SU-DHL-6 (cell line): ENCODE results near the gene SLC30A3.

Experiments
- H2AFZ ChIP-seq: fragments of 200-600 bp; sonication (generic); 2 replicates; pipeline ENCODE4 v1.6.1; 2014; ENCODE audit warnings: low read depth, mild to moderate bottlenecking, moderate library complexity, mixed read lengths, antibody characterized with exemption, low read length; ENCODE audit not compliant: severe bottlenecking
- H3F3A ChIP-seq: fragments of 200-600 bp; shearing (Covaris generic); 2 replicates; pipeline ENCODE4 v1.6.0; 2016; ENCODE audit warnings: antibody characterized with exemption, mild to moderate bottlenecking; ENCODE audit not compliant: insufficient read depth
- H3K27ac ChIP-seq: fragments of 200-600 bp; sonication (generic); 2 replicates; pipeline ENCODE4 v1.5.1; 2016; ENCODE audit warnings: low read depth, mild to moderate bottlenecking, low read length, moderate library complexity, mixed read lengths
- H3K27me3 ChIP-seq: fragments of 200-600 bp; sonication (generic), shearing (Covaris generic); 2 replicates; pipeline ENCODE4 v1.6.0; 2014; ENCODE audit warnings: mild to moderate bottlenecking, low read length
- H3K36me3 ChIP-seq: fragments of 200-600 bp; sonication (generic); 2 replicates; pipeline ENCODE4 v1.6.1; 2014; ENCODE audit warnings: mild to moderate bottlenecking, low read length, mixed read lengths
- H3K4me2 ChIP-seq: fragments of 300-600, 200-600 bp; shearing (Covaris generic), sonication (generic); 2 replicates; pipeline ENCODE4 v1.6.0; 2014; ENCODE audit warnings: low read length, low read depth, mild to moderate bottlenecking; ENCODE audit not compliant: poor library complexity, severe bottlenecking
- H3K4me3 ChIP-seq: fragments of 200-600 bp; sonication (generic); 2 replicates; pipeline ENCODE4 v1.5.1; 2014; ENCODE audit warnings: antibody characterized with exemption, low read length, mild to moderate bottlenecking, mixed read lengths; ENCODE audit not compliant: insufficient read depth, poor library complexity, severe bottlenecking
- H3K79me2 ChIP-seq: fragments of 200-600 bp; sonication (generic); 2 replicates; pipeline ENCODE4 v1.6.1; 2014; ENCODE audit warnings: mild to moderate bottlenecking, low read length, moderate library complexity; ENCODE audit not compliant: insufficient read depth
- H3K9ac ChIP-seq: fragments of 200-600 bp; sonication (generic); 2 replicates; pipeline ENCODE4 v1.7.0; 2014; ENCODE audit warnings: mild to moderate bottlenecking, low read length
- H3K9me2 ChIP-seq: fragments of 200-600 bp; sonication (generic); replicated peaks from 2 replicates; pipeline ENCODE4 v1.6.1; 2014; ENCODE audit warnings: low read length; ENCODE audit not compliant: insufficient read depth
- H3K9me3 ChIP-seq: fragments of 200-600 bp; sonication (generic); 2 replicates; pipeline ENCODE4 v1.6.1; 2014; ENCODE audit warnings: low read length, mixed read lengths; ENCODE audit not compliant: insufficient read depth
- H4K20me1 ChIP-seq: fragments of 200-600 bp; sonication (generic); 2 replicates; pipeline ENCODE4 v1.6.1; 2014; ENCODE audit warnings: low read depth, mild to moderate bottlenecking, antibody characterized with exemption, low read length, moderate library complexity, mixed read lengths
- EZH2phosphoT487 ChIP-seq: fragments of 200-600 bp; sonication (generic), shearing (Covaris generic); conservative IDR thresholded peaks from 2 replicates; pipeline ENCODE4 v1.6.1; 2018; ENCODE audit warnings: mild to moderate bottlenecking, antibody characterized with exemption, low read length, moderate library complexity, mixed read lengths
- TF ChIP-seq, protein P1 (sequence below): fragments of 200-600 bp; sonication (generic); IDR thresholded peaks from one replicate; pipeline ENCODE4 v1.5.1; 2017; ENCODE audit warnings: antibody characterized with exemption, mild to moderate bottlenecking, low read length, moderate library complexity; ENCODE audit not compliant: insufficient read depth, poor library complexity, severe bottlenecking

The SLC30A3 gene

GRCh38 chr2:27265536-27265870, 2.7 kb upstream of the SLC30A3 start:
- no peaks in the 10 kb centered on the region for H4K20me1 ChIP-seq
- H3K27ac ChIP-seq, result no peak overlapping the region
- no peaks in the 10 kb centered on the region for H3K36me3 ChIP-seq
- no peaks in the 10 kb centered on the region for H3K9me3 ChIP-seq
- H3K79me2 ChIP-seq, result no peaks in the 10 kb centered on the region
- no peaks in the 10 kb centered on the region for H3K9me2 ChIP-seq
- H3F3A ChIP-seq, result no peaks in the 10 kb centered on the region
- no peak overlapping the region for H3K4me2 ChIP-seq
- no peak overlapping the region for H2AFZ ChIP-seq
- H3K27me3 ChIP-seq, result no peaks in the 10 kb centered on the region
- no peak overlapping the region for H3K4me3 ChIP-seq
- no peak for TF ChIP-seq EZH2phosphoT487
- TF ChIP-seq, protein P1, sequence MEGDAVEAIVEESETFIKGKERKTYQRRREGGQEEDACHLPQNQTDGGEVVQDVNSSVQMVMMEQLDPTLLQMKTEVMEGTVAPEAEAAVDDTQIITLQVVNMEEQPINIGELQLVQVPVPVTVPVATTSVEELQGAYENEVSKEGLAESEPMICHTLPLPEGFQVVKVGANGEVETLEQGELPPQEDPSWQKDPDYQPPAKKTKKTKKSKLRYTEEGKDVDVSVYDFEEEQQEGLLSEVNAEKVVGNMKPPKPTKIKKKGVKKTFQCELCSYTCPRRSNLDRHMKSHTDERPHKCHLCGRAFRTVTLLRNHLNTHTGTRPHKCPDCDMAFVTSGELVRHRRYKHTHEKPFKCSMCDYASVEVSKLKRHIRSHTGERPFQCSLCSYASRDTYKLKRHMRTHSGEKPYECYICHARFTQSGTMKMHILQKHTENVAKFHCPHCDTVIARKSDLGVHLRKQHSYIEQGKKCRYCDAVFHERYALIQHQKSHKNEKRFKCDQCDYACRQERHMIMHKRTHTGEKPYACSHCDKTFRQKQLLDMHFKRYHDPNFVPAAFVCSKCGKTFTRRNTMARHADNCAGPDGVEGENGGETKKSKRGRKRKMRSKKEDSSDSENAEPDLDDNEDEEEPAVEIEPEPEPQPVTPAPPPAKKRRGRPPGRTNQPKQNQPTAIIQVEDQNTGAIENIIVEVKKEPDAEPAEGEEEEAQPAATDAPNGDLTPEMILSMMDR, result no peak
- H3K9ac ChIP-seq, result no peak overlapping the region

DNA sequence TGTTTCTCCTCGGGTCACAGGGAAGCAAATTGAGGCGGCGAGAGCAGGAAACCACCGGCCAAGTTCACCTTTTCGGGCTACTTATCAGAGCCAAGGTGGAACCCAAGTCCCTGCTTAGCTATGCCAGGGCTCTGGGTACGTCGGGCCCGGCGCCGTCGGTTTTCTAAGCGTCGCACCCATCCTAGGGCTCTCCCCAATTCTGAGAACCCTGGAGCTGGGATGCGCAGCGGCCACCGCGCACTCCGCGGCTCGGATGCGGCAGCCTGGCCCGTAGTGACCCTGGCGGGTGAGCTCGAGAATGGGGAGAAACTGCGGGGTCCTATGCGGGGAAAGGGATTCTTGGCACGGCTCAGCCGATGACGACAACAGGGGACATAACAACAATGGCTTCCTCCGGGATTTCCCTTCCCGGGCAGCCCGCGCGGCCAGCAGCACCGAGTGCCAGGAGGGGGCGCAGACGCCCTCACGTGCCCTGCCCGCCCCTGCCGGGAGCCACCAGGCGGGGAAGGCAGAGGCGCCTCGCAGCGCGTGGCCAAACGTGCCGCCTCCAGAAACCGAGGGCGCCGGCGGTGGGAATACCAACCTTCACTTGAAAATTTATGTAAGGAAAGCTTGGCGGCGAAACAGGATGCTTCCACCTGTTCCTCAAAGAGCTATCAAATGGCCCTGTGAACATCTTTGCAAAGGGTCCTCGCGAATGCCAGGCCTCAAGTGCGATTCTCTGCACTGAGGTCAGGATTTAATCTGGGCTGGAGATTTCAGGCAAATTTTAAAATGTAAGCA, 2.1 kb upstream of the SLC30A3 start:
- no peak overlapping the region for H3K4me2 ChIP-seq
- H3K27me3 ChIP-seq, result no peaks in the 10 kb centered on the region
- no peaks in the 10 kb centered on the region for H3K9me2 ChIP-seq
- no peak overlapping the region for H3K27ac ChIP-seq
- no peak overlapping the region for H3K4me3 ChIP-seq
- H3K9ac ChIP-seq, result no peak overlapping the region
- H3F3A ChIP-seq, result no peaks in the 10 kb centered on the region
- no peaks in the 10 kb centered on the region for H3K9me3 ChIP-seq
- no peaks in the 10 kb centered on the region for H4K20me1 ChIP-seq
- H3K79me2 ChIP-seq, result no peaks in the 10 kb centered on the region
- H3K36me3 ChIP-seq, result no peaks in the 10 kb centered on the region
- TF ChIP-seq, protein P1, result peak; percentile 16
- TF ChIP-seq EZH2phosphoT487, result no peak
- H2AFZ ChIP-seq, result no peak overlapping the region

DNA sequence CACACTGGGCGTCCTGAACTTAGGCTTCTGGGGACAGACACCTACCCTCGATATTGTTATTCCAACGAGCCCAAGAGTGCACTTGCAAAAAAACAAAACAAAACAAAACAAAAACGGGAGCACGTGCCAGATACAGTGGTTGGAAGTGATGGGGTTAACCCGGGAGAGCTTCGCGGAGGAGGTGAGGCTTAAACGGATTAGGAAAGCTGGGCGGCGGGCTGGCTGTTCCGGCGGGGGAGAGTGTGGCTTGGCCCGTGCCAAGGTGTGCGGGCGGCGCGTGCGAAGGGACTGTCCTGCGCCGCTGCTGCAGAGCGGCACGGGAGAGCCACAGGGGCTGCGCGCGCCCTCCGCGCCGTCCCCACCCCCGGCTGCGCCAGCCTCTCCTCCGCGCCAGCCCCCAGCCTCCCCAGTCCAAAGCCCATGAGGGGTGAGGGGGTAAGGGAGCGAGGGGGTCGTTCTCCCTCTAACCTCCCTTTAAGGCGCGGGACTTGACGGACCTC, 1.5 kb upstream of the SLC30A3 start:
- Histone ChIP-seq H3K36me3 (no peaks in the 10 kb centered on the region), H3K9me2 (no peaks in the 10 kb centered on the region), H2AFZ (no peak overlapping the region), H3K9ac (no peak overlapping the region), H3F3A (no peaks in the 10 kb centered on the region), H4K20me1 (no peaks in the 10 kb centered on the region), H3K4me2 (no peak overlapping the region), H3K9me3 (no peaks in the 10 kb centered on the region), H3K27ac (no peak overlapping the region), H3K27me3 (no peaks in the 10 kb centered on the region), H3K79me2 (no peaks in the 10 kb centered on the region), H3K4me3 (no peak overlapping the region)
- TF ChIP-seq, protein P1, result no peak
- no peak; the same call in 1 of the 2 replicates for TF ChIP-seq EZH2phosphoT487
